H54 (cell line): ENCODE measurements around the gene AUTS2.

ENCODE experiments used
- DNase-seq: peaks from one replicate; pipeline ENCODE4 v3.0.0; 2011; ENCODE audit warnings: low spot score, mixed read lengths; ENCODE audit not compliant: insufficient read length
- FAIRE-seq: peaks from 3 replicates; lab custom pipeline; 2011; peaks lifted over from hg19 to GRCh38; lab: Jason Lieb, UNC
- POLR2A ChIP-seq: IDR thresholded peaks from 2 replicates; pipeline ENCODE4 v1.6.1; 2011; ENCODE audit warnings: low read depth, mild to moderate bottlenecking, low read length

Gene AUTS2

GRCh38 chr7:69889338-69889975 is 291.2 kb downstream of the AUTS2 start:
- no peak for TF ChIP-seq POLR2A
- no peak for DNase-seq
- FAIRE-seq = no peak

DNA sequence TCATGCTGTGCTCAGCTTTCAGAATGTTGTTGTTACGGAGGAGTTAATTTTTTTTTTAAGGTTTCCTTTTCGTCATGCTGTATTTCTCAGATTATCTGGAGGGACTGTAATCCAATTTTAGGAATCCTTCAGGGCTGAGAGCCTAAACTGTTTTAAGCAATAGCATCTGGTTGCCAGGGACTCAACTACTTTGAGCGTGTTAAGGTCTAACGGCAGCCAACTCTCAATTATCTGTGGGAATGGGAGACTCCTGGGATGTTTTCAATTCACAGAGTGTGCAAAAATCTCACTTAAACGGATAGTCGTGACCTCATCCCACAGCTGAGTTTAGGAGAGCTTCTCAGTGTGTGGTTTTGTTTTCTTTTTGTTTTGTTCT is 291.7 kb downstream of the AUTS2 start:
- FAIRE-seq = no peak
- no peak for DNase-seq
- no peak for TF ChIP-seq POLR2A

DNA sequence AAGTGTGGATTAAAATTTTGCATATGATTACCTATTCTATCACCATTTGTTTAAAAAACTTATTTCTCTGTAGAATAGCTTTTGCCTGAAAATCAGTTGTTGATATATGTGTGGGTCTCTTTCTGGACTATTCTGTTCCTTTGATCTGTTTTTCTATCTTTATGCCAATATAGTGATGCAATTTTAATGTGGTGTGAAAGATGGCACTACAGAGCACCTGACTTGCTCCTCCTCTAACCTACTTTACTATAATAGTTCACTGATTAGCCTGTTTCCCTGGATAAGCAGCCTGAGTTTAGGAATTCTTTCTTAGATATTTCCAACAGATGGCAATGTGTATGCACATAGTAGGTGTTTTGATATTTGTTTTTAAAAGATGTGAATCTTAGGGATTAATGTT is 294.5 kb downstream of the AUTS2 start:
- no peak for FAIRE-seq
- TF ChIP-seq POLR2A = no peak
- no peak for DNase-seq

DNA sequence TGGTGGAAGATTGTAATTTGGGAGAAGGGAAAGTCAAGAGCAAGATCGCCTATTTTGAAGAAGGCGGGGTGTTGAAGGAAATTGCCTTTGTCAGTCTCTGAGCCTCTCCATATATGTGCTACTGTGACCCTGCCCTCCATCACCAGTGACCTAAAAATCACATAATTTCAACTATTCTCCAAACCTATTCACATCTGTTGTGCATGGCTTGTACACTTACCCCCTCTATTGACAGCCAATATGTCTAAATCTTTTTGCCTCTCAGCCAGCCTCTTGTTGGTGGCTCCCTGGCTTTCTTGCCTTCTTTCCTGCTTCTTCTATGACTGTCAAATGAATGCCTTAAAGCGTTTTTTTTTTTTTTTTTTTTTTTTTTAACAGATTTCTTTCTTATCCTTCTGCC is 295.6 kb downstream of the AUTS2 start:
- FAIRE-seq (no peak), DNase-seq (no peak)

DNA sequence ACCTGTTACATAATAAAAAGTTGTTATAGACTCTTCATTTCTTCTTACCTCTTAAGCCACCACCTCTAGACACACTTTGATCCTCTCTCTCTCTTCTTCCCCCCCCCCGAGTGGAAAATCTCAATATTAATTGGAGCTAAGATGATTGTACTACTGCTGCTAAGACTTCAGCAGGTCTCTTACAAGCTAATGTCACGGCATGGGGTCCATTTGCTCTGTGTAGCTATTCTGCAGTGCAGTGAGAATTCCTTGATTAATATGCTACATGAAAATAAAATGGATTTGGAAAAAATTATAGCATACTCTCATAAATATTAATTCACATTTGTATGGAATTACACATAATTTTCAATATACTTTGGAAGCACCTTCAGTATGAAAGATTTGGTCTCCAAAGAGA is 297.2 kb downstream of the AUTS2 start:
- no peak for TF ChIP-seq POLR2A
- DNase-seq (no peak), FAIRE-seq (no peak)

More for the DNA sequence above, 295.6 kb downstream of the AUTS2 start:
- TF ChIP-seq POLR2A = no peak

- FAIRE-seq (no peak), DNase-seq (no peak)
- TF ChIP-seq POLR2A = no peak
Measured at GRCh38 chr7:69896121-69896520, 297.8 kb downstream of the AUTS2 start.

GRCh38 chr7:69898189-69898588 is 299.9 kb downstream of the AUTS2 start:
- TF ChIP-seq POLR2A = no peak
- FAIRE-seq (no peak), DNase-seq (no peak)

DNA sequence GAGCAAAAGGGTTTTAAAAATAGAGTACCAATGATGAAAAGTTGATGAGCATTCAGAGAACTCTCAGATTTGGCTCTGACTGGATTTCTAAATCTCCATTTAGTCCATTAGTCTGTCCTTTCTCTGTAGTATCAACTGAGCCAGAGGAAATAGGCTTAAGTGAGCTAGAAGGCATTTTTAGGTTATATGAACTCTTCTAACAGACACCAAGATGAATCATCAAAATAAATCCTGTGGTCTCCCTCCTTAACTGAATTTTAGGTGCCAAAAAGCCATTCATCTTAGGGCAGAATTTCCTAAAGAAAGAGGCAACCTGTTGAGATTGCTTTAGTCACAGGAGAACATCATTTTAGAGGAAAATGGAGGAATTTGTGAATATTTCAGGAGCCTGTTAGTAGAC is 305.1 kb downstream of the AUTS2 start:
- DNase-seq = no peak
- TF ChIP-seq POLR2A = no peak
- peak; percentile 30 for FAIRE-seq

DNA sequence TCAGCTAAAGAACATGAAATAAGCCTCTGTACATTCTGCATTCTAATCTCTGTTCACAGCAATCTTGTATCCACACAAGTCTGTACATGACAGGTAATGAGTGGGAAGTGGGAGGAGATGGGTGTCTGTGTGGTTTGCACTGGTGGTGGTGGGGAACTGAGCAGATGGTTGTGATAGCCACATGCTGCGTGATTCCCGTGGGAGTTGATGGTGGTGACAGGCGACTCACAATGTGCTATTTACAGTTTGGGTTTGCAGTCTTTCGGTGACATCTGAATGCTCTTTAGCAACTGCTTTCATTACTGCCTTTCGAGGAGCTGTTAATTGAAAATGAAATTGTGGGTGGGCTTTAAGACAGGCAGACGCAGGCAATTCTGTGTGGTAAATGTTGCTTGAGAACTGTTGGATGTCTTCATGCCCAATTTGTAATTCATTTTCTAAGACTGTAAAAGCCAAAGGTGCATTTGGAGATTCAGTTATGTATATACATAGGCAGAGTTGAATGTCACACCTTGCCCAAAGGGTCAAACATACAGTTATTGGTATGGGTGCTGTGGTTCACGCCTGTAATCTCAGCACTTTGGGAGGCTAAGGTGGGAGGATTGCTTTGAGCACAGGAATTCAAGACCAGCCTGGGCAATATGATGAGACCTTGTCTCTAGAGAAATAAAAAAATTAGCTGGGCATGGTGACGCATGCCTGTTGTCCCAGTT is 308.2 kb downstream of the AUTS2 start:
- DNase-seq (no peak), FAIRE-seq (no peak)
- no peak for TF ChIP-seq POLR2A

- no peak for TF ChIP-seq POLR2A
- FAIRE-seq (no peak), DNase-seq (no peak)
Measured at GRCh38 chr7:69907720-69908119, 309.4 kb downstream of the AUTS2 start.

DNA sequence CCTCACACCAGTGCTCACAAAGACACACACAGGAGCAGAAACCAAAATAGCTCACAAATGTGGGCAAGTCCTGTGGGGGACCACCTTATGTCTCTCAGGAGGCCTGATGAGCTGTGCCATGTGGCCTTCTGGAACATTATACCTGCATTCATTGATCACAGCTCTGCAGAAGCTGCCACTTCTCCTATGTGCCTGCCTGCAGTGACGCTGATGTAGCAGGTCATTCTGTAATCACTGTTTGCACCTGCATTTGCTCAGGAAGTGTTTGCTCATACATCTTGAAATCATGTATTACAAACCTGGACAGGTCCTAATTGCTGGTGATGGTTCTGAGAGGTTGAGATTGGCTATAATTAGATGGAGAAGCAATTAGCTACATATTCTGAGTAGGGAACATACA is 310.2 kb downstream of the AUTS2 start:
- DNase-seq (no peak), FAIRE-seq (no peak)
- no peak for TF ChIP-seq POLR2A

DNA sequence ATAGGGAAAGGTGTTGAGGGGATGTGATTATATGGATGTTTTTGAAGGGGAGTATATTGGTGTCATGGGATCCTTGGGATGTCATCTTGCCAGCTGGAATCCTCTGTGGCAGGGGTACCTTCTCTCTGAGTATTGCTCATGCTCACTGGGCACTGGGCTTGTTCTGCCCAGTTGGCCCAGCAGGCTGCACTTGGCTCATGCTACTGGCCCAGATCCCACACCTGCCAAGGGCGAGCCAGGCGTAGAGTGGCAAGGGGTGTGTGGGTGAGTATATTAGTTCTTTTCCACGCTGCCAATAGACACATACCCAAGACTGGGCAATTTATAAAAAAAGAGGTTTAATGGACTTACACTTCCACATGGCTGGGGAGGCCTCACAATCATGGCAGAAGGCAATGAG is 311.9 kb downstream of the AUTS2 start:
- TF ChIP-seq POLR2A = no peak
- DNase-seq (no peak), FAIRE-seq (no peak)

- TF ChIP-seq POLR2A = no peak
- no peak for FAIRE-seq
- no peak for DNase-seq
Measured at GRCh38 chr7:69911337-69911736, 313.1 kb downstream of the AUTS2 start.

- FAIRE-seq (no peak), DNase-seq (no peak)
- TF ChIP-seq POLR2A = no peak
Measured at GRCh38 chr7:69912141-69912540, 313.9 kb downstream of the AUTS2 start.

GRCh38 chr7:69912846-69913245 is 314.6 kb downstream of the AUTS2 start:
- no peak for TF ChIP-seq POLR2A
- no peak for FAIRE-seq
- no peak for DNase-seq
